Choroid plexus epithelial cell (primary cell): Measurements from ENCODE around the gene AKAP13.

Experiments used
- DNase-seq: peaks from one replicate; pipeline ENCODE4 v3.0.0-alpha.2; 2010; ENCODE audit warnings: low read depth
- H3K4me3 ChIP-seq: 2 replicates; pipeline ENCODE4 v1.5.1; 2011; ENCODE audit warnings: low read depth, mild to moderate bottlenecking, control low read depth, low read length, moderate library complexity
- CTCF ChIP-seq: conservative IDR thresholded peaks from 2 replicates; pipeline ENCODE4 v1.5.1; 2011; ENCODE audit warnings: low read depth, mild to moderate bottlenecking, control low read depth, inconsistent platforms, low read length, moderate library complexity

AKAP13 gene

DNA sequence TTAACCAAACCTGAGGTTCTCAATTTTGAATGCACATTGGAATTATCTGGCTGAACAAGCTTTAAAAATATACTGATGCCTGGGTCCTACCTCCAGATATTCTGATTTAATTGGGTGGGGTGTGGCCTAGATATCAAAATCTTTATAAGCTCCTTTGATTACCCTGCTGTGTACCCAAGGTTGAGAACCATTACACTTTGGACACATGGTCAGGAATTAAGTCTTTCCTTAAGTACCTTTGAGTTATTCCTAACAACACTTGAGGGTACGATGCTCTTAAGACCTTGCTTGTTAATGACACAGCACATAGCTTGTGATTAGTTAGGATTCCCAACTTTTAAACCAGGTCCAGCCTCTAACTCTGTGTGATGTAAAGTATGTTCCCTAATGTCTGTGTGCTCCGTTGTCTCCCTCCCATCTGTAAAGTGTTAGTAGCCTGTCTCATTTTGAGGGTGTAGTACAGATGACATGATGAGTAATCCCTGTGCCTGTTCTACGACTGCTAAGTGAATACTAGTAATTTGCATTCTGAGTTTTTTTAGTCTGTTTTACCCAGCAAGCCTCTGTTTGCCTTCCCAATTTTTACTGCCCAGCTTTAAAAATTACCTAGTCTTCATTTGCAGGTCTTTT lies 259.5 kb downstream of the AKAP13 start:
- no peak overlapping the region for H3K4me3 ChIP-seq
- peak; percentile 61 for DNase-seq
- TF ChIP-seq CTCF, result no peak

GRCh38 chr15:85642065-85642692 lies 261.8 kb downstream of the AKAP13 start:
- DNase-seq, result no peak
- no peak overlapping the region for H3K4me3 ChIP-seq
- no peak for TF ChIP-seq CTCF

DNA sequence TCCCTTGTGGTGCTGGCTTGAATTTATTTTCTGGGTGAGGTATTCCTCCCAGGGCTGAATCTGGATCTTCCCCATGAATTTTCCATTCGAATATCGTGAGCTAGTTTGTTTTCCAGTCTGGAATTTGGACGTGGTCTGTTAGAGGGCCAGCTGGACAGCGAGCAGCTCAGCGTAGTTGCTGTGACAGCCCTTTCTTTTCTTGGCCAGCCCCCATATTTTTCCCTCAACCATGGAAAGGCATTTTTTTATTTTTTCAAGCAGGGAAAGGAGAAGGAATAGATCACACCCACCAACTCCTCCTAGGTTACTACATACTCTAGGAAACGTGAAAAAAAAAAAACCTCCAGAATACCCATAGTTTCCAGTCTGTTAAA lies 262.3 kb downstream of the AKAP13 start:
- TF ChIP-seq CTCF, result no peak
- DNase-seq, result peak; percentile 17
- no peak overlapping the region for H3K4me3 ChIP-seq

GRCh38 chr15:85646538-85647091 lies 266.2 kb downstream of the AKAP13 start:
- DNase-seq, result peak; percentile 88
- TF ChIP-seq CTCF, result no peak
- H3K4me3 ChIP-seq, result no peak overlapping the region

GRCh38 chr15:85649372-85649771 lies 269.0 kb downstream of the AKAP13 start:
- no peak for TF ChIP-seq CTCF
- DNase-seq, result peak; percentile 92
- H3K4me3 ChIP-seq, result no peak overlapping the region

DNA sequence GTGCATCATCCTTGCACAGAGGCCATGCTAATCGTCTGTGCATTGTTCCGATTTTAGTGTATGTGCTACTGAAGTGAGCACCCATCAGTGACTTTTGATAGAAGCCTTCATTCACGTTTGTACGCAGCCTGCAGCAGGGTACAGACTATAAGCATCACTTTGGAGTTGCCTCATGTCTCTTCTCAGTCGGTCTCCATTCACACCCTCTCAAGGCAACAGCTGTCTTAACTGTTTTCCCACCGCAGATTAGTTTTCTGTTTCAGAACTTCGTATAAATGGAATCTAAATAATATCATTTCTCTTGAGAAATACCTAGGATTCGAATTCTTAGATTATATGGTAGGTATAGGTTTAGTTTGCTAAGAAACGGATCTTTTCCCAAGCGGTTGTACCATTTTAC lies 271.1 kb downstream of the AKAP13 start:
- no peak overlapping the region for H3K4me3 ChIP-seq
- TF ChIP-seq CTCF, result no peak
- no peak for DNase-seq

DNA sequence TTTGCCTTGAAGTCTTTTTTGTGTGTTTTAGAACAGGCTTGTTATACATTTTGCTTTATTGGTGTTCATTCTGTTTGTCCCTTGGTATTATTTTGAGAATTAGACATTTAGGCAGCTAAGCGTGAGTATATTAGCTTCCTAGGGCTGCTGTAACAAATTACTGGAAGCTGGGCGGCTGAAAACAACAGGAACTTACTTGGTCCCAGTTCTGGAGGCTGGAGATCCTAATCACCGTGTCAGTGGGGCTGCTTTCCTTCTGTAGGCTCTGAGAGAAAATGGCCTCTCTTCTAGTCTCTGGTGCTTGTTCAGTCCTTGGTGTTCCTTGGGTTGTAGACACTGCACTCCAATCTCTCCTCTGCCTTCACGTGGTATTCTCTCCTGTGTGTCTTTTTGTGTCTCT lies 272.1 kb downstream of the AKAP13 start:
- no peak overlapping the region for H3K4me3 ChIP-seq
- no peak for DNase-seq
- TF ChIP-seq CTCF, result no peak
